Body of pancreas (tissue), 4 donors: ENCODE data around the gene DUOXA2. TPM values are rescaled to one million over a fixed set of nuclear protein-coding genes. Genes with fewer than 3 reads are reported as not detected.

ENCODE experiments used
- ATAC-seq: fragments of 150-250 bp; one replicate; pipeline ENCODE4 v1.9.1; 2016
- DNase-seq, 4 donors: peaks; one replicate each; pipeline ENCODE4 v3.0.0-alpha.2; 2019
- H3K27ac ChIP-seq, 4 donors: fragments of 200-600 bp; sonication (generic); 1 replicate in 3 of 4; 2 replicates in 1 of 4; pipeline versions ENCODE4 v1.5.1 to v1.6.1; 2016 to 2019; ENCODE audit warnings: mild to moderate bottlenecking in 1 of 4, mixed read lengths in 1 of 4, moderate library complexity in 1 of 4
- H3K27me3 ChIP-seq, 2 donors: fragments of 200-600 bp; sonication (generic); one replicate each; pipeline ENCODE4 v1.6.0; 2016; ENCODE audit warnings: mild to moderate bottlenecking in 1 of 2
- H3K36me3 ChIP-seq, 2 donors: fragments of 200-600 bp; sonication (generic); replicated peaks in 1 of 2; 2 replicates each; pipeline ENCODE4 v1.5.1; 2016; ENCODE audit warnings: low read depth in 2 of 2; ENCODE audit not compliant: insufficient read depth in 1 of 2
- H3K4me1 ChIP-seq: fragments of 200-600 bp; sonication (generic); one replicate; pipeline ENCODE4 v1.6.0; 2016
- H3K4me3 ChIP-seq, 2 donors: fragments of 200-600 bp; sonication (generic); 1 replicate in 1 of 2; 2 replicates in 1 of 2; pipeline ENCODE4 v1.5.1; 2016 to 2019
- H3K9me3 ChIP-seq, 3 donors: fragments of 200-600 bp; sonication (generic); 1 replicate in 2 of 3; 2 replicates in 1 of 3; pipeline ENCODE4 v1.5.1; 2016
- POLR2A ChIP-seq, 3 donors: fragments of 450-650 bp; IDR thresholded peaks; one replicate each; pipeline ENCODE4 v1.6.1; 2016; ENCODE audit warnings: antibody characterized with exemption in 3 of 3, mild to moderate bottlenecking in 2 of 3
- WGBS, 2 donors: methylation state at CpG; one replicate each; pipeline ENCODE4 v1.1.5; 2017; 5-methylcytosine and 5-hydroxymethylcytosine counted together
- intact Hi-C: fragments of 100-400 bp; cut with DNase I; formaldehyde crosslinking; loops from one replicate; pipeline ENCODE4 v1.15.1; 2023
- total RNA-seq, 2 donors: library from RNA; depleted of rRNA; stranded (reverse); fragments of >200 nt; gene quantifications; one replicate each; pipeline ENCODE4 v1.1.0, GENCODE V29; 2016
- TF ChIP-seq, protein P1 (sequence below), 7 experiments: fragments of 450-650 bp in 4 of 7; fragments of 200-600 bp in 3 of 7; sonication (generic) in 3 of 7; IDR thresholded peaks; one replicate each; pipeline ENCODE4 v1.5.1; 2016 to 2019; ENCODE audit warnings: antibody characterized with exemption in 7 of 7

Gene DUOXA2
- total RNA-seq, 2 donors from 2014 or later = not detected

DNA sequence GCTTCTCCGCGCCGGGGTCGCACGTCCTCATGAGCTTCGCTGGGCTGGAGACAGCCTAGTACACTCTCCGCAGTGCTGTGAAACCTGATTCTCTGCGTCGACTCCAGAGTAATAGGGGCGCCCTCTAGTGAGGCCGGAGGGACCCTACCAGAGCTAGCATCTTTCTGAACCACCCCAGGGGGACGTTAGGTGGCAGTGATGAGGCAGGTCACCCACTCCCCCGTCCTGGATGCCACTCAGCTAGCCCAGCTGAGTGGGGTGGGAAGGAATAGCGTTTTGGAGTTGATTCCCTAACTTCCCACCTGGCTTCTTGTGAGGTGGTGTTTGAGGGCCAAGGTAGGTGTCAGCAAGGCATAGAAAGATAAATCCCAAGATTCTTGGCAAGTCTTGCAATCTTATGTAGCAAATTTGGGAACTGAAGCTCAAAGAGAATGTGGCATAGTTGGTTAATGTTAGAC is 4.0 kb downstream of the DUOXA2 start:
- WGBS, 2 donors = 0 to 1% methylated on average over 12 to 14 of the region's 14 CpGs
- Histone ChIP-seq H3K27ac (no peak overlapping the region), H3K36me3 (no peaks in the 10 kb centered on the region), H3K27me3 (peaks cover 0 to 20% of the 10 kb centered on the region in 2 donors), H3K4me1 (peaks cover 27% of the 10 kb centered on the region), H3K4me3 (no peak overlapping the region), H3K9me3 (no peaks in the 10 kb centered on the region)
- peak; percentile 98 for ATAC-seq
- intact Hi-C loops = no loop called here
- TF ChIP-seq POLR2A (IDR thresholded peaks at IDR 0.05) = no peak
- TF ChIP-seq, protein P1, sequence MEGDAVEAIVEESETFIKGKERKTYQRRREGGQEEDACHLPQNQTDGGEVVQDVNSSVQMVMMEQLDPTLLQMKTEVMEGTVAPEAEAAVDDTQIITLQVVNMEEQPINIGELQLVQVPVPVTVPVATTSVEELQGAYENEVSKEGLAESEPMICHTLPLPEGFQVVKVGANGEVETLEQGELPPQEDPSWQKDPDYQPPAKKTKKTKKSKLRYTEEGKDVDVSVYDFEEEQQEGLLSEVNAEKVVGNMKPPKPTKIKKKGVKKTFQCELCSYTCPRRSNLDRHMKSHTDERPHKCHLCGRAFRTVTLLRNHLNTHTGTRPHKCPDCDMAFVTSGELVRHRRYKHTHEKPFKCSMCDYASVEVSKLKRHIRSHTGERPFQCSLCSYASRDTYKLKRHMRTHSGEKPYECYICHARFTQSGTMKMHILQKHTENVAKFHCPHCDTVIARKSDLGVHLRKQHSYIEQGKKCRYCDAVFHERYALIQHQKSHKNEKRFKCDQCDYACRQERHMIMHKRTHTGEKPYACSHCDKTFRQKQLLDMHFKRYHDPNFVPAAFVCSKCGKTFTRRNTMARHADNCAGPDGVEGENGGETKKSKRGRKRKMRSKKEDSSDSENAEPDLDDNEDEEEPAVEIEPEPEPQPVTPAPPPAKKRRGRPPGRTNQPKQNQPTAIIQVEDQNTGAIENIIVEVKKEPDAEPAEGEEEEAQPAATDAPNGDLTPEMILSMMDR (IDR thresholded peaks at IDR 0.05) = peak; percentile 93 to 99 (median 99)
- peak; percentile 91 to 94 (median 92) for DNase-seq

DNA sequence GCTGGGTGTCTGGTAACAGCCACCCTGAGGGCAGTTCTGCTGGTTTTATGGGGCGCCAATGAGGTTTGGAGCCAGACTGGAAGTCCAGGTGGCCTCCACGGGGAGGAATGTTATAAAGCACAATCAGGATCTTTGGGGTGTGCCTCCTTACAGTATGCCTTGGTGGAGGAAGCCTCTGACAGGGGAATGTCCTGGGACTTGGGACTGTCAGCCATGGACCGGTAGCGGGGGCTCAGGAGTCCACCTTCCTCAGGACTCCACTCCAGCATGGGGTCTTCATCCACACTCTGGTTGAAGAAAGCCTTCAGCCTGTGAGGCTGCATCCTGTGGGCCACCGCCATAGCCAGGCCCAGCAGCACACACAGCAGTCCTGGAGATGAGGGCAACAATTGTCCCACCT is 4.9 kb downstream of the DUOXA2 start:
- DNase-seq = no peak
- TF ChIP-seq POLR2A (IDR thresholded peaks at IDR 0.05) = no peak
- TF ChIP-seq, protein P1 (IDR thresholded peaks at IDR 0.05) = no peak
- peaks cover 18% of the 10 kb centered on the region for H3K4me1 ChIP-seq
- no peaks in the 10 kb centered on the region for H3K36me3 ChIP-seq
- H3K27ac ChIP-seq = no peak overlapping the region
- peaks cover 0 to 12% of the 10 kb centered on the region in 2 donors for H3K27me3 ChIP-seq
- ATAC-seq = no peak
- no peaks in the 10 kb centered on the region for H3K9me3 ChIP-seq
- H3K4me3 ChIP-seq = no peak overlapping the region
- WGBS, 2 donors = 83 to 88% methylated on average over 2 to 5 of the region's 5 CpGs
- intact Hi-C loops = no loop called here

DNA sequence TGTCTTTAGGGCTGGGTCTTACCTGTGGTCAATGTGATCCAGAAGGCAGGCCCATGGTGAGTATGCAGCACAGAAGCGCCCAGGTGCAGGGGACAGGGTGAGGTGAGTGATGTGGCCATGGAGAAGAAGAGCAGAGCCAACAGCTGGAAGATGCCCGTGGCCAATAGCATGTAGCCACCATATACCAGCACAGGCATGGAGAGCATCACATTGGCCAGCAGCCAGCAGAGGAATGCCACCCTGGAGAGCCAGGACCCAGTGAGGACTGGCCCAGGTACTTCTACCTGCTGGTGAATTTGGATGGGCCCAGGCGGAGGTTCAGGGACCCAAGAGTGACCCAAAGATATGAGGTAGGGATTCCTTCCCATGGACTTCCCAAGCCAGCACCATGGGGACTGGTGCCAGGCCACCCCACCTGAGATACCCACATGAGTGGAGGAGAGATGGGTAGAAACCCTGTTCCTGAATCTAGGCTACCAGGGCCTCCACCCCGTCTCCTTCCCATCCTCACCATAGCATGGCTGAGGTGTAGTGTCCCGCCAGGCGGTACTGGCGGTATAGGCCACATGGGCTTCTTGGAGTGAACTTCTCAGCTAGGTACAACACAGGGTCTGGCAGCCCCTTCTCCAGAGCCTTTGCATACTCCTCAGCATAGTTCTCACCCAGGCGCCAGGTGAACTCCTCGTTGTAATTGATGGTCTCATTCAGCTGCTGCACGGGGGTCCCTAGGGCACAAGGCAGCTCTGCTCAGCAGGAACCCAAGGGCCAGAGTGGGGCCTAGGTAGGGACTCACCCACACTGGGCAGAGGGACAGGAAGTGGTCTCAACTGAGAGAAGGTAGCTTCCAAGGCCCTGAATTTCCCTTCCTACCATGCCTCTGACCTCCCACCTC is 6.2 kb downstream of the DUOXA2 start:
- Histone ChIP-seq H3K4me1 (peaks cover 12% of the 10 kb centered on the region), H3K4me3 (no peak overlapping the region), H3K9me3 (no peaks in the 10 kb centered on the region), H3K27ac (no peak overlapping the region), H3K36me3 (no peaks in the 10 kb centered on the region), H3K27me3 (peaks cover 0 to 7% of the 10 kb centered on the region in 2 donors)
- no peak for DNase-seq
- no peak for ATAC-seq
- TF ChIP-seq, protein P1 (IDR thresholded peaks at IDR 0.05) = no peak
- 88 to 90% methylated on average over 8 to 10 of the region's 10 CpGs for WGBS, 2 donors
- intact Hi-C loops = no loop called here

DNA sequence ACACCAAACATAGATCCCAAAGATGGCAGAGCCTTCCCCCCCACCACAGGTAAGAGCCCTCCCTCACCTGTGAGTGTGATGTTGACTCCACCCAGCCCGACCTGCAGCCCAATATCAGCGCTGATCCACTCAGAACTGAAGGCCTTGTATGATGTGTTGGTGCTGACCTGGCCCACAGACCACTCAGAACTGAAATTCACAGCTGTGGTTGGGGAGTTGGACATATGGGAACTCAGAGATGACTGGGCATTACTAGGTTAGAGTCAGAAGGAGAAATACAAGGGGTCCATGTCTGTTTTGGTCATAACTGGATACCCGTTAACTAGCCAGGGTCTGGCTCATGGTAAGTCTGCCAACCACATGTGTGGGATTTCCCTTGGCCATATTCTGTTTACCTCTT is 6.9 kb downstream of the DUOXA2 start:
- ATAC-seq (no peak), DNase-seq (no peak)
- TF ChIP-seq POLR2A (IDR thresholded peaks at IDR 0.05) = no peak
- no peak overlapping the region for H3K27ac ChIP-seq
- no peaks in the 10 kb centered on the region for H3K36me3 ChIP-seq
- intact Hi-C loops = no loop called here
- H3K4me1 ChIP-seq = peaks cover 12% of the 10 kb centered on the region
- peaks cover 0 to 7% of the 10 kb centered on the region in 2 donors for H3K27me3 ChIP-seq
- 79 to 86% methylated on average over 3 of the region's 3 CpGs for WGBS, 2 donors
- no peak overlapping the region for H3K4me3 ChIP-seq
- H3K9me3 ChIP-seq = no peaks in the 10 kb centered on the region

DNA sequence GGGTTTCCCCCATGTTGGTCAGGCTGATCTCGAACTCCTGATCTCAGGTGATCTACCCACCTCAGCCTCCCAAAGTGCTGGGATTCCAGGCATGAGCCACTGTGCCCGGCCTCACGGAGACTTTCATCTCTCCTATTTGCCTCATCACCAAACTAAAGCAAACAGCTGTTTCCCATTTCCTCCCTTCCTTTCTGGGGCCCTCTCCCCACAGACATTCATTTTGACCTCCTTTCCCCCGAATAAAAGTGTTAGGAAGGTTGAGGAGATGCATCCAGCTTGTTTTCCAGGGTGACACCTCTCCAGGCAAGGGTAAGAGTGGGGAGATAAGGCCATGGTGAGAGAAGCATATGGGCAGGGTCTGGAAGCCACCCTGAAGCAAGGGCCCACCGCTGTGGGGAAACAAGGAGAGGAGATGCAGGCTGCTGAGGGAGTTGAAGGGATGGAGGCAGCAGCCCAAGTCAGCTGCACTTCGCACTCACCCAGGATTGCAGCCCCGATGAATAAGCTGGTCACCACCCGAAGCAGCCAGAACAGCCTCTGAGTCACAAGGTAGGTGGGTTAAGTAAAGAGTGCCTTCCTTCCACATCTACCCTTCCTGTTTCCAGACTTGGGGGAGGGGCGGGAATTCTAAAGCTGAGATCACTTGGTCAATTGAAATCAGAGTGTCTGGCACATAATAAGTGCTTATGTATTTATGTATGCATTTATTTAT is 7.7 kb downstream of the DUOXA2 start:
- DNase-seq (no peak), ATAC-seq (no peak)
- WGBS, 2 donors = 58 to 62% methylated on average over 9 of the region's 9 CpGs
- Histone ChIP-seq H3K9me3 (no peaks in the 10 kb centered on the region), H3K27me3 (peaks cover 0 to 4% of the 10 kb centered on the region in 2 donors), H3K4me1 (peaks cover 9% of the 10 kb centered on the region), H3K36me3 (no peaks in the 10 kb centered on the region), H3K27ac (no peak overlapping the region), H3K4me3 (no peak overlapping the region)
- TF ChIP-seq POLR2A (IDR thresholded peaks at IDR 0.05) = no peak
- TF ChIP-seq, protein P1 (IDR thresholded peaks at IDR 0.05) = no peak
- intact Hi-C loops = no loop called here
